SW480 (cell line): Measurements from ENCODE around the gene FAM13C.
A peak's percentile ranks its signal among the peaks of the same experiment; 100 is the strongest.
"Not testable (repeated sequence)": the region's sequence is repeated elsewhere in the genome, so short reads cannot be mapped to it uniquely, and the experiment has no call there.

Source experiments
- DNase-seq: peaks from one replicate; pipeline ENCODE4 v3.0.0-alpha.2; 2016; ENCODE audit warnings: low spot score

FAM13C gene

DNA sequence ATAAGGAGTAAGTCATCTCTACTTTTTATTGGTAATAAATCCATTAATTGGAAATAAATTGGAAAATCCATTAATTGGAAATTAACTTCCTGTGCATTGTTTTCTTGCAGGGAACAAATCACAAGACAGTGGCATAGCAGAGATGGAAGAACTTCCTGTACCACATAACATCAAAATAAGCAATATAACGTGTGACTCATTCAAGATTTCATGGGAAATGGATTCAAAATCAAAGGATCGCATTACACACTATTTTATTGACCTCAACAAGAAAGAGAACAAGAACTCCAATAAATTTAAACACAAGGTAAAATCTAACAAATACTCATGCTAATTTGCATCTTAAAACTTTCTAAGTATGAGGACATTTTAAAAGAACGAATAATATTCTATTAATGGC lies 128.2 kb downstream of the FAM13C start:
- DNase-seq: peak; percentile 8

DNA sequence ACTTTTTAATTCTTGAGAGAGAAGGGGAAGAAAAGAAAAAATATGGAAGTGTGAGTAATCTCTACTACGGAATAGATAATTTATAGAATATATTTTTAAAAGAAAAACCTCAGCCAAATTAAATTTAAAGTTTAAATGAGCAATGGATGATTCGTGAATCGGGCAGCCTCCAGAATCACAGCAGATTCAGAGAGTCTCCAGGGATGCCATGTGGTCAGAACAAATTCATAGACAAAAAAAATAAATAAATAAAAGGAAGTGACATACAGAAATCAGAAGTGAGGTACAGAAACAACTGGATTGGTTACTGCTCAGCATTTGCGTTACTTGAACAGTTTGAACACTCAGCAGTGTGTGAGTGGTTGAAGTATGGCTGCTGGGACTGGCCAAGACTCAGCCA lies 132.9 kb downstream of the FAM13C start:
- no peak for DNase-seq

DNA sequence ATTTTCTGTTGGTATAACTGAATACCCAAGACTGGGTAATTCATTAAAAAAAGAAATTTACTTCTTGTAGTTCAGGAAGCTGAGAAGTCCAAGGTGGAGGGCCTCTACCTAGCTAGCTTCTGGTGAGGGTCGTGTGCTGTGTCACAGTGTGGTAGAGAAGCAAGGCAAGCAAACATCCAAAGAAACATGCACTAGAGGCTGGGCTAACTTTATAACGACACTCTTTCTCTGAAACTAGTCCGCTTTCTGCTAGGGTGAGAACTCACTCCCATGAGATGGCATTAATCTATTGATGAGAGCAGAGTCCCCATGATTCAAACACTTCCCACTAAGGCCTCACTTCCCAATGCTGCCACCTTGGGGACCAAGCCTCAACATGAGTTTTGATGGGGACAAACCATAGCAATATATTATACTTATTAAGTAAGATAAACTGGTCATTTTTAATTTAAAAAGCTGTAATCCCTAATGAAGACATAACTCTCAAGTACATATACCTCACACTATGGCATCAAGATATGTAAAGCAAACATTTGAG lies 135.1 kb downstream of the FAM13C start:
- no peak for DNase-seq

DNA sequence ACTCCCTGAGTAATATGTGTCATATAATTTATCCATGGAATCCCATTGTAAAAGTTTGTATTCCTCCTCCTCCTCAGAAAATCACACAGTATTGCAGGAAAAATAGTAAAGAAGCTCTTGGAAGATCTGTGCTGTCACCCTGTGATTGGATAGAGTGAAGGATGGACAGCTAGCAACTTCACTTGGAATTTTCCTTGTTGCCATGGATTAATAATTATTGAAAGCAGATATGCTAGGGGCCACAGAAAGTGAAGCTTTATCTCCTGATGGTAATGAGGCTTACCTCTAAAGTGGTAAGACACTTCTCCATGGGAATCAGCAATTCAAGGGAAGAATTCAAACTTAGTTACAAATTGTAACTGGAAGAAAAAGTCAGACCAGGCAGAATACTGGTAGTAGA lies 137.1 kb downstream of the FAM13C start:
- DNase-seq: no peak

DNA sequence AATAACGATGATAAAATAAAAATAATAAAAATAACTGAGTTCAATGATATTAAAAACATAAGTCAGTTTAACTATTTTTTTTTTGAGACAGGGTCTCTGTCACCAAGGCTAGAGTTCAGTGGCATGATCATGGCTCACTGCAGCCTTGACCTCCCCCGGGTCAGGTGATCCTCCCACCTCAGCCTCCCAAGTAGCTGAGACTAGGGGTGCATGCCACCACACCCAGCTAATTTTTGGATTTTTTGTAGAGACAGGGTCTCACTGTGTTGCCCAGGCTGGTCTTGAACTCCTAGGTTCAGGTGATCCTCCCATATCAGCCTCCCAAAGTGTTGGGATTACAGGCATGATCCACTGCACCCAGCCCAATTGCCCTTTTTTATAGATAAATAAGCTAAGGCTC lies 138.8 kb downstream of the FAM13C start:
- not testable (repeated sequence) for DNase-seq

DNA sequence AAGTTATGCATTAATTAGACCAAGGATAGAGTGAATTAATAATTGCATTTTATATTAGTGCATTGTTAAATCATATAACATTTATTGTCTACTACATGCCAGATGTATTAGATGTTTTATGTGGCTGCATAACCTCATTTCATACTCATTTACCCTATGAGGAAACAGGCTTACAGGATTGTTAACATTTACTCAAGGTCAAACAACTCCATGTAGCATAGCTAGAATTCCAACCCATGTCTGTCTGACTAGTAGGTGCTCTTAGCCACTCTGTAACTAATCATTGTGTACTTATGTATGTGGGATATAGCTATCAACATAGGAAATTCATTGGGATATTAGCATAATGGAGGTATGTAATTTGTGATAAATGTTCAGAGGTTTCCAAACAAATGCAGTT lies 139.6 kb downstream of the FAM13C start:
- no peak for DNase-seq

DNA sequence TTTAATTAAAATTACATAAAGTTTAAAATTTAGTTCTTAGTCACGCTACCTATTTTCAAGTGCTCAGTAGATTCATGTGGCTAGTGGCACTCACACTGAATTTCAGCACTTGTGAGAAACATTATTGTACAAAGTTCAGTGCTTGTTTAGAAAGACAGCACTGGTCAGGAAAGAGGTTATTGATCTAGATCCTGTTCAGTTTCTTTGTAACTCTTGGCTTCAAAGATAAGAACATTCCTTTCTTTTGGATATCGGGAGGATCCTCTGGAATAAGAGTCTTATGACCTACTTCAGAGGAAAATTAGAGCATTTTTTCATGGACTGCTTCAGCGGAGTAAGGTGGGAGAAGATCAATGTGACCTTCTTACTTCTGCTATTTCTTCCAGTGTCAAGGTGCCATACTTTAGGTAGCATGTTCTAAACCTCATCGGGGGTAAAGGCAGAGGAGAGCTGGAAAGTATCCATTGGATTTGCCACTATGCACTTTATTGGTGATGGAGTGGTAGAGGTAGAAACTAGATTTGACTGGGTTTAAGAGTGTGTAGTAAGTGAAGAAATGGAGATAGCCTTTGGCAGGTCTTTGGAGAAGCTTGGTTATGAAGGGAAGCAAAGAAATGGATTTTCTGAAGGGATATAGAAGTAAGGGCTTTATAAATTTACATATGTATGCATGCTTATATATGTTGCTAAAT lies 146.0 kb downstream of the FAM13C start:
- no peak for DNase-seq

DNA sequence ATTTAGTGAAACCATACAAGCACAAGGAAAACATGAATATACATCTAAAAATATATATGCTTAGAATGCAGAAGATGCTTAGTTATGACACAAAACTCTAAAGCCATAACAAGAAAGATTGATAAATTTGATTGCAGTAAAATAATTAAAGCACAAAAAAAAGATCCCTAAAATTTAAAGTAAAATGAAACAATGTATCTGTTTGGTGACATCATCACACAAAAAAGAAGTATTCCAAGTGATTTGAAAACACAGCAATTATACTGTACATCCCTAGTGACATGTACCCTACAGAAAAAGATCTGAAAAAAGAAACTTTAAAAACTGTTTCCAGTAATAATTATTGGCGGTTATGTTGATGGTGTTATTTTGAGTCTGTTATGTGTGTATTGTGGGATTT lies 148.2 kb downstream of the FAM13C start:
- DNase-seq: no peak

DNA sequence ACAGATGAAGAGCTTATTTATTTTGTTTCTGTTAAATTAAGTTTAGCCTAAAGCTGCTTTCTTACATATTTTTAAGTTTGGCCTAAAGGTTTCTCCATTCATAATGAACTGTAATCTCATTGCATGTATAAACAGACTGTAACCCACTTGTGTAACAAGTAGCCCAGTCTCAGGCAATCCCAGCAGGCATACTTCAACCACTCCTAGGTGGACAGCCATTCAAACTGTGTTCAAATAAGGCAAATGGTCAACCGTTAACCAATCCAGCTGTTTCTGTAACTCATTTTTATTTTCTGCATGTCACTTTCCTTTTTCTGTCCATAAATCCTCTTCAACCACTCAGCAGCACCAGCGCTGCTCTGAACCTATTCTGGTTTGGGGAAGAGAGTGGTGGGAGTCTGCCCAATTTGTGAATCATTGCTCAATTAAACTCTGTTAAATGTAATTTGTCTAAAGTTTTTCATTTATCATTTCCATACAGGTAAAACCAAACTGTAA lies 150.0 kb downstream of the FAM13C start:
- no peak for DNase-seq

DNA sequence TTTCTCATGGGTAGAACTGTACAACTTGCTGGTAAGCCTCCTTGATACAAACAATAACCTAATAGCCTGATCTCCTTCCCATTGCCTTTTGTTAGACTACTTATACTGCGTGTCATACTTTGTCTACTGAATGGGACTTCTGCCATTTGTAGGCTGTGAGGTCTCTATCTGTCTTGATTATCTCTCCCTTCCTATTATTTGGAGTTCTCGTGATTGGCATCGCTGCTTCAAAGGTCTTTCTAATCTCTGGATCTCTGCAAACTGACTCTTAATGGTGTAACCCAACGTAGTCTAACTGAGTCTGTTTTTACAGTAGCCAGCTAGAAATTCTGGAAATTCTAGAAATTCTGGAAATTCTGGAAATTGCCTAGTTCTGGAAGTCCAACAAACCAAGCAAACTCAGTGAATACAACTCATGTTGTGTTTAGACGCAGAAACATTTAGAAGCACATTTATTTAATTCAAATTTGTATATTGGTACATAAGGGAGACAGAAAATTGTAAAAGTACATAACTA lies 156.1 kb downstream of the FAM13C start:
- DNase-seq: no peak
